HG02852 (cell line): ENCODE measurements around the gene ZNF747.

Experiments
- ATAC-seq: cut with Tn5 transposase; IDR thresholded peaks from one replicate; pipeline ENCODE4 v1.9.1; 2021; ENCODE audit warnings: mild to moderate bottlenecking, moderate library complexity; ENCODE audit not compliant: unreplicated experiment

The ZNF747 gene

DNA sequence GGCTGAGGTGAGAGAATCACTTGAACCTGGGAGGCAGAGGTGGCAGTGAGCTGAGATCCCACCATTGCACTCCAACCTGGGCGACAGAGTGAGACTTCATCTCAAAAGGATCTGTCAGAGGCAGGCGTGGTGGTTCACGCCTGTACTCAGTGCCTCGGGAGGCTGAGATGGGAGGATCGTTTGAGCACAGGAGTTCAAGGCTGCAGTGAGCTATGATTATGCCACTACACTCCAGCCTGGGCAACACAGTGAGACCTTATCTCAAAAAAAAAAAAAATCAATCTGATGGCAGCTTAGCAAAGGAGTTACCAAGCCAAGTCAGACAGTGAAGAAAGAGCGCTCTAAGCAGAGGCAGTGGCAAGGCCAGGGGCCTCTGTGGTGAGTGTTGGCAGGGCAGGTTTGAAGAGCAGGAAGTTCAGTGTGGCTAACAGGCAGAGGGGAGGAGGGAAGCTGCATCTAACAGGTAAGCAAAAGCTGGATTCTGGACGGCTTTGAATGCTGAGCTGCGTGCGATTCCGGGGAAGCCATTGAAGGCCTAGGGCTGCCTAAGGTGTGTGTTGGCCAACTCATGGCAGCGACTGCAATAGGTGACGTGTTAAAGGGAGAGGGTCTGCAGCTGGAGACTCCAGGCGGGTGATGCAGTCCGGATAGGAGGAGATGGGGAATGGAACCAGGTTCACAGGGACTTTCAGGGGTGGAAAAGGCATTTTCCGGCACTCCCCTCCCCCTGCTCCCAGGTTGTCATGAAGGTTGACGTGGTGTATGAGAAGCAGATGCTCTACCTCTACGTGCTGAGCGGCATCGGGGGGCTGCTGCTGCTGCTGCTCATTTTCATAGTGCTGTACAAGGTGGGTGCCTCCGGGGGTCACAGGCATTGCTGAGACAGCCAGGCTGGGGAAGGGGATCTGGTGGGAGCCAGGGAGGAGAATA lies 15.3 kb downstream of the ZNF747 start:
- no peak for ATAC-seq

GRCh38 chr16:30518552-30518951 lies 16.1 kb downstream of the ZNF747 start:
- ATAC-seq = no peak

DNA sequence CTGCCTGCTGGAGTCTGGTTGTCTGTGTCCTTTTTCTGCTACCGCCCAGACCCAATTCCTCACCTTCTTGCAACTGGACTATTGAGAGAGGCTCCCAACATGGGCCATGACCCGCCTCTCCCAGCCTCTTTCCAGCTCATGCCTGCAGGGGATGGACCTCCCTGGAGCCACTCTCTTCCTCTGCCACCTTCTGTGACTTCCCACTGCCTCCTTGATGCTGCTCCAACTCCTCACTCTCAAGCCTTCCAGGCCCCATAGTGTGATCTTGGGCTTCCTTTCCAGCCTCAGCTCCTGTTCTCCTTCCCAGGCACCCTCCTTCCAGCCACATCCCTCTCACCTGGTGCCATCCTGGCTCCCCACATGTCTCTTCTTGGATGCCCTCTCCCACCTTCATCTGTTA lies 19.4 kb downstream of the ZNF747 start:
- no peak for ATAC-seq

GRCh38 chr16:30511509-30511908 lies 23.1 kb downstream of the ZNF747 start:
- no peak for ATAC-seq

- no peak for ATAC-seq
These were observed 24.2 kb downstream of the ZNF747 start for GRCh38 chr16:30510376-30510938.

DNA sequence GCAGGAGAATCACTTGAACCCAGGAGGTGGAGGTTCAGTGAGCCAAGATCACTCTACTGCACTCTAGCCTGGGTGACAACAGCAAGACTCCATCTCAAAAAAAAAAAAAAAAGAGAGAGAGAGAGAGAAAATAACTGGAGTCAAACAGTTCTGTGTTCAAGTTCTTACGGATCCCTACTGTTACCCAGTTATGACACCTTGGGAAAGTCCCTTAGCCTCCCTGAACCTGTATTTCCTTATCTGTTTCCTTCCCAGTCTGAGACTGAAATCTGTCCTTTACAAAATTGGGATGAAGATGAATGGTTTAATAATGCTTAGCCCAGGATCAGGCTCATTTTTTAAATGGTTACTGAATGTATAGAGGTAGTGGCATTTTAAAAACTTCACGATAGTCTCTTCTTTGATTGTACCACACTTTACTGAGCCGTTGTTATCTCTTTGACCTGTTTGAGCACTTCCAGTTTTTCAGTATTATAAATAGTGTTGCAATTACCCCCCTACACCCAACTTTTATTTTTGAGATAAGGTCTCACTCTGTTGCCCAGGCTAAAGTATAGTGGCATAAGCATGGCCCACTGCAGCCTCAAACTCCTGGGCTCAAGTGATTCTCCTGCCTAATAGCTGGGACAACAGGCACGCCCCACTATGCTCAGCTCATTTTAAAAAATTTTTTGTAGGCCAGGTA lies 25.4 kb downstream of the ZNF747 start:
- no peak for ATAC-seq

GRCh38 chr16:30503403-30504296 lies 31.0 kb downstream of the ZNF747 start:
- ATAC-seq = no peak

GRCh38 chr16:30499284-30499683 lies 35.4 kb downstream of the ZNF747 start:
- no peak for ATAC-seq

GRCh38 chr16:30494709-30495108 lies 39.9 kb downstream of the ZNF747 start:
- ATAC-seq = no peak

- ATAC-seq = no peak
These were observed 40.6 kb downstream of the ZNF747 start for GRCh38 chr16:30493941-30494488.

DNA sequence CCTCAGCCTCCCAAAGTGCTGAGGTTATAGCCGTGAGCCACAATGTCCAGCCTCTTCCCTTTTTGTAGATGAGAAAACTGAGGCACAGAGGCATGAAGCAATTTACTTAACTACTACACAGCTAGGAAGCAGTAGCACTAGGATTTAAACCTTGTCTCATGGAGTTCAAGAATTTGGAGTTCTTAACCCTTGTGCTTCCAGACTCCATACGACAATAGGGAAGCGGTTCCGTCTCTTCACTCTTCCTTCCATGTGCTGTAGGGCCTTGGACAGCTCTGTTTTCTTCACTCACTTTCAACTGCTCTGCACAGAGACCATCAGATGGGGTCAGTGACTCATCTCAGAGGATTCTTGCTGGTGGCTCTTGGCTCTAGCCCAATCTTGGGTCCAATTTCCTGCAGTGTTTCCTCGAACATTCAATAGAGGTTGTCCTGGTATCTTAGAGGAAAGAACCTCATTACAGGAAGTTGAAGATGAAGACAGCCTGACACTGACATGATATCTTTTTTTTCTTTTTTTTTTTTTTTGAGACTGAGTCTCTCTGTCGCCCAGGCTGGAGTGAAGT lies 42.8 kb downstream of the ZNF747 start:
- no peak for ATAC-seq

GRCh38 chr16:30491229-30491628 lies 43.4 kb downstream of the ZNF747 start:
- no peak for ATAC-seq

GRCh38 chr16:30490210-30490609 lies 44.4 kb downstream of the ZNF747 start:
- ATAC-seq = no peak

DNA sequence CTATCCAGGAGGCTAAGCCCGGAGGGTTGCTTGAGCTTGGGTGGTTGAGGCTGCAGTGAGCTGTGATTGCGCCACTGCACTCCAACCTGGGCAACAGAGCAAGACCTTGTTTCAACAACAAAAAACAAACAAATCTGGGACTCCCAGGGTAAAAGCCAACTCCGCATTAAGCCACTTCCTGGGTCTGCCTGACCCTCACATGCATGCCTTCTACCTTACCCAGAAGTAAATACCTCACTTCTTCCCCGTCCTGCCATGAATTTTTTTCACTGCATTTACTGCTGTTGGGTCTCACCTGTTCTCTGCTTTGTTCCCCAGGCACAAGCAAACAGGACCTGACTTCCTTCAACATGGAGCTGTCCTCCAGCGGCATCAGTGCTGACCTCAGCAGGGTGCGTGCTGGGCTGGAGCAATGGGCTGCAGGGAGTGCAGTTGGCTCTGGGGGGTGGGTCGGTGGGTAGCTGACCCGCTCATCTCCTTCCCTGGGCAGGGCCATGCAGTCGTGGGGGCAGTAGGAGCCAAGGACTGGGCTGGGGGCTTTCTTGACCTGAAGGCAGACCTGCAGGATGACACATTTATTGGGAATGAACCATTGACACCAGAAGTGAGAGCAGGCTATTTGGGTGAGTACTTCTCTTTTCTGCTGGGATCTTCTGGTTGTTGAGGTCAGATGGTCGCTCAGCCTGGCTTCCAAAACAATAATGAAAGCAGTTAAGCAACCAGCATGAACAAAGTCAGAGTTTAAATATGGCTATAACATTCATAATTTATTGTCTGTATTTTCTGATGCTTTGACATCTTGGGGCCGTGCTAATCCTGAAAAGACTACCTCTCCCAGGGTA lies 45.7 kb downstream of the ZNF747 start:
- no peak for ATAC-seq

DNA sequence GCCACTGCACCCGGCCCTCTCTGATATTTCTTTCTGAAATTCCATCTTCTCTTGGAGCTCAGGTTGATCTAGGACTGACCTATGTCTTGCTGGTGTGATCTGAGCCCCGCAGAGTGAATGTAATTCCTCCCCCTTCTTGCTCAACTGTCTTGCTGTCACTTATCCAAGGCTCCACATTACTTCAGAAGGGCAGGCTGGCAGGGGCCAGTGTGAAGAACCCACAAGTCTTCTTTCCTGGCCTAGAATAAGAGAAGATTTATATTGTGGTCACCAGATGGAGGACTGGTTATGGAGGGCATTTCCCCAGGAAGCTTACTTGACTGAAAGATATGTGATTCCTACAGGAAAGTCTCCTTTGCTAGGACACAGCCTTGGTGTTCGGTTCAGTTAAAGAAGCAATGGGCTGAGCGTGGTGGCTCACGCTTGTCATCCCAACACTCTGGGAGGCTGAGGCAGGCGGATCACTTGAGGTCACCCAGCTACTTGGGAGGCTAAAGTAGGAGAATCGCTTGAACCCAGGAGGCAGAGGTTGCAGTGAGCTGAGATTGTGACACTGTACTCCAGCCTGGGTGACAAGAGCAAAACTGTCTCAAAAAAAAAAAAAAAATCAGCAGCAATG lies 48.7 kb downstream of the ZNF747 start:
- ATAC-seq = no peak

GRCh38 chr16:30484887-30485286 lies 49.8 kb downstream of the ZNF747 start:
- ATAC-seq = no peak

DNA sequence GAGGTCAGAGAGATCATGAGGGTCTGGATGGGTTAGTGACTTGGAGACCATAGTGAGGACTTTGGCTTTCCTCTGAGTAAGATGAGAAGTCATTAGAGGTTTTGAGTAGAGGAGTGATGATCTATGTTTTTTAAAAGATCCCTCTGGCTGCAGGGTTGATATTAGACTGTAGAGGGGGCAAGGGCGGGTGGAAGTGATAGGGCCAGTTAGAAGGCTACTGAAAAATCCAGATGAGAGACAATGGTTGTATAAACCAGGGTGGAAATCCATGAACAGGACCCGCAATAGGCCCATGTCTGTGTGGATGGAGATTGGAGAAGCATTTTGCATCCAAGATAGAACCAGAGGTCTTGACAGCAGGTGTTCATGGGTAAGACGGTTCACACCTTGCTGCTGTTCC lies 52.3 kb downstream of the ZNF747 start:
- ATAC-seq = no peak

DNA sequence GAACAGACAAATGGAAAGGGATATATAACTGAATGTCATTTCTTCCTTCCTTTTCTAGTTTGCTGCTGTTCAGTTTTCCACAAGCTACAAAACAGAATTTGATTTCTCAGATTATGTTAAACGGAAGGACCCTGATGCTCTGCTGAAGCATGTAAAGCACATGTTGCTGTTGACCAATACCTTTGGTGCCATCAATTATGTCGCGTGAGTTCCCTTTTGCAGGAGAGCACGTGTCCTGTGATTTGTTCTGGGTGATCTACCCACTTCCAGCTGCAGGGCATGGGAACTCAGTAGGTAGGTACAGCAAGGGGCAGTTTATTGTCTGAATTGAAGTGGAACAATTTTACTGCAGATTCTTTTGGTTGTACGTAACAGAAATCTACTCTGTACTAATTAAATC lies 53.3 kb downstream of the ZNF747 start:
- no peak for ATAC-seq
